Measurements from ENCODE around the gene AGER. TPM values are rescaled to one million over a fixed set of nuclear protein-coding genes. Genes with fewer than 3 reads are reported as not detected.

AGER gene
- total RNA-seq, 1 donor from 2014 or later: 4.8 TPM

DNA sequence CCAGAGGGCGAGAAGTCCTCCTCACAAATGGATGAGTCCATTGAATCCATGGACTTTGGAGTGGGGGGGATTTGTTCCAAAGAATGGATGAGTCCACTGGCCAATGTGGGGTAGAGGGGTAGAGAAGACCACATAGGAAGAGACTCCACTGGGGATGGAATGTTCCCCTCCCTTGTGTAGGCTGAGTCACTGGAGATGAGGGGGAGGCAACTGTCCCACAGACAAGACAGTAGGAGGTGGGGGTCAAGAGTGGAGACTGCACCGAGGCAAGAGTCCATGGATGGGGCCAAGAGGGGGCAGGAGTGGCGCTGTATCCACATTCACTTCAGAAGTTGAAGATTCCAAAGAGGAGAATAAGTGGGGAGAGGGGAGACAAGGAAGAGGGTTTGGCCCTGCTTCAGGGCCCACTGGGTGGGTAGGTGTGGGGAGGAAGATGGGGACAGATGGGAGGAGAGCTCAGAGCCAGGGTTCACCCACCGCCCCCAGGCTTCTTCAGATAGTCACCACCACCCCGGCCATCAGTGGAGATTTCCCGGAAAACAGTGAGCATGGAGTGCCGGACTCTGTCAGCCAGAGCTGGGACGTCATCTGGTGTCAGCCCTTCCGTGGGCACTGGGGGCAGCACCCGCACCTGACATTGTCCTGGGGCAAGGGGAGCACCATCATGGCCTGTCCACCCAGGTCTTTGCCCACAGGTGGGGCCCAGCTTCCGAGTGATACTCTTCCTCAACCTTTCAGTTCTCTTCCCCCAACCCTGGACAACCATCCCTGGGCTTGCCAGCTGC is 15.1 kb downstream of the AGER start:
- no peak for DNase-seq

DNA sequence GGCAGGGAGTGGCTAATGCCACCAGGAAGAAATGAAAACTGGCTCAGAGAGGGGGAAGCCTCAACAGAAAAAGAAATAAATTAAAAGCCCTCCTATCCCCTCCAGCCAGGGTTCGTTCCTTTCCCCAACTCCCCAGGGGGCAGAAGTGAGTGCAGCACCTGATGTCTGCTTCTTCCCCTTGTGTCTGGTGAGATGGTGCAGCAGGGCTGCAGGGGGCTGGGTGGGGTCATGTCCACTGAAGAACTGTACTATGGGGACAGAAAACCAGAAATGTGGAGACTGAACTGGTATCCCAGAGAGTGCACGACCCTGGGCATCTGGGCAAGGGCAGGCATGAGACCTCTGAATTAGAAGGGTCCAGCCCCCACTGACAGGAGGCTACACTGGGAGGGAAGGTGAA is 15.7 kb downstream of the AGER start:
- DNase-seq: no peak

DNA sequence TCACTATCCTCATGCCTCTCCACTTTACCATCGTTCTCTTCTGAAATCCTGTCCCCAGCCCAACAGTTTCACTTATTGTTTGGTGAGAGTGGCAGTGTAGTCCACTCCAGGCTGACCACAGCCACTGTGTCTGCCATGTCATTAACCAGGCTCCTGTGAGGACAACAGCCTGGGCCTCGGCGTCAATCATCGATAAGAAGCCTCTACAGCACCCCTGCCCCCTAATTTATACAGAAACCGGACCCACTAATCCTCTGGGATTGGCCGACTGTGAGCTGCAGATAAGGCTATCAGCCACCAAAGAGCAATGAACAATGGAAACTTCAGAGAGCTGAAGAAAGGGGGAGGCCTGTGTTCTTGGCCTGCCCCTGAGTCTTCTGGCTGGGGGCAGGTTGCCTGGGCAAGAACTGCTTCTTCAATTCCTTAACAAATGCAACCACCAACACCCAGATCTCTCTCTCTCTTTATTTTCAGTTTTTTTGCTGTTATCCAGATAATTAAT is 16.2 kb downstream of the AGER start:
- DNase-seq: no peak

DNA sequence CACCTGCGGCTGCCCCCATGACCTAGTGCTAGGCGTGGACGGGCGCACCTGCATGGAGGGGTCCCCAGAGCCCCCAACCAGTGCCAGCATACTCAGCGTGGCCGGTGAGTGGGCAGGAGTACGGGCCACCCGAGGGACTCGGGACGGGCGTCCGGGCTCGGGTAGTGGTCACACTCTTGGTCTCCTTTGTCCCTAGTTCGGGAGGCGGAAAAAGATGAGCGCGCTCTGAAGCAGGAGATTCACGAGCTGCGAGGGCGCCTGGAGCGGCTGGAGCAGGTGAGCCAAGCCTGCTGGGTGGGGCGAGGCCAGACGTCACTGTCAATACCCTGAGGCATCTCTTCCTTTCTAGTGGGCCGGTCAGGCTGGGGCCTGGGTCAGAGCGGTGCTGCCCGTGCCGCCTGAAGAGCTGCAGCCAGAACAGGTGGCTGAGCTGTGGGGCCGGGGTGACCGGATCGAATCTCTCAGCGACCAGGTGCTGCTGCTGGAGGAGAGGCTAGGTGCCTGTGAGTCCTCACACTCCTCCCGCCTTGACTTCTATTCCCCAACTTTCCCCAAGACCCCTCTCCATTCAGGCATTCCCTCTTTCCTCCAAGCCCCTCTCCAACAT is 16.8 kb downstream of the AGER start:
- DNase-seq: peak; percentile 18

DNA sequence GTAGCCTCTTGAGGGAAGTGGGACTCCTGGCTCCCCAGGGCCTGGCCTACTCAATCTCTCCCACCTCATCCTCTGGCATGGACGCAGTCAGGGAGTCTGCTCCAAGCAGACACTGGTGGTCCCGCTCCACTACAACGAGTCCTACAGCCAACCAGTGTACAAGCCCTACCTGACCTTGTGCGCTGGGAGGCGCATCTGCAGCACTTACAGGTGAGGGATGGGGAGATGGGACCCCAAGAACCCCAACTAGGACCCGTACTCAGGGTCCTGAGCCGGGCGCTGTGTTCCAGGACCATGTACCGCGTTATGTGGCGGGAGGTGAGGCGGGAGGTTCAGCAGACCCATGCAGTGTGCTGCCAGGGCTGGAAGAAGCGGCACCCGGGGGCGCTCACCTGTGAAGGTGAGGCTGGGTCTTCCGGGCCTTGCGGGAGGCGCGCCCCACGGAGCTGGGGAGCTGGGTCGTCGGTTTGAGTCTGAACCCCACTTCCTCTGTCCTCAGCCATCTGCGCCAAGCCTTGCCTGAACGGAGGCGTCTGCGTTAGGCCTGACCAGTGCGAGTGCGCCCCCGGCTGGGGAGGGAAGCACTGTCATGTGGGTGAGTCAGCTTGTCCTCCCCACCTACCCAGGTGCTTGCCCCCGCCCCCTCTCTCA is 17.5 kb downstream of the AGER start:
- DNase-seq: no peak

DNA sequence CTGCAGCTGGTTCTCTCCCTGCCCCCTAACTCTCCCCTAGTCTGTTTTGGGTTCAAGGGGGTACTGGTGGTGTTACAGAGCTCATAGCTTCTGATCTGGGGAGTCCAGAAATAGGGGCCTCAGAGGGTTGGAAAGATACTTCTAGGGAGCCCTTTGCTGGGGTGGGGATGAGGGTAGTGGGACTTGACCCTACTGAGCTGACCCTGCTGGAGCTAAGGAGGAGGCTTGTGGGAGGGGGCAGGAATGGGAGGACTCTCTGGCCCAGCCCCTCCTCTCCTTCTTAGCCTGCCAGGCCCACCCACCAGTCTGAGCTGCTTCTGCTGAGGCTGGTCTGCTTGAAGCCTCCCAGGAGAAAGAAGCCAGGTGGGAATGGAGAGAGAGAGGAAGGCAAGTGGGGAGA is 19.8 kb downstream of the AGER start, which contains the start of gene EGFL8:
Gene EGFL8 (plus strand): TSS at position 301 of the 400 bp plus-strand sequence. CDS start 1,571 bp downstream, outside the sequence.
- DNase-seq: no peak

DNA sequence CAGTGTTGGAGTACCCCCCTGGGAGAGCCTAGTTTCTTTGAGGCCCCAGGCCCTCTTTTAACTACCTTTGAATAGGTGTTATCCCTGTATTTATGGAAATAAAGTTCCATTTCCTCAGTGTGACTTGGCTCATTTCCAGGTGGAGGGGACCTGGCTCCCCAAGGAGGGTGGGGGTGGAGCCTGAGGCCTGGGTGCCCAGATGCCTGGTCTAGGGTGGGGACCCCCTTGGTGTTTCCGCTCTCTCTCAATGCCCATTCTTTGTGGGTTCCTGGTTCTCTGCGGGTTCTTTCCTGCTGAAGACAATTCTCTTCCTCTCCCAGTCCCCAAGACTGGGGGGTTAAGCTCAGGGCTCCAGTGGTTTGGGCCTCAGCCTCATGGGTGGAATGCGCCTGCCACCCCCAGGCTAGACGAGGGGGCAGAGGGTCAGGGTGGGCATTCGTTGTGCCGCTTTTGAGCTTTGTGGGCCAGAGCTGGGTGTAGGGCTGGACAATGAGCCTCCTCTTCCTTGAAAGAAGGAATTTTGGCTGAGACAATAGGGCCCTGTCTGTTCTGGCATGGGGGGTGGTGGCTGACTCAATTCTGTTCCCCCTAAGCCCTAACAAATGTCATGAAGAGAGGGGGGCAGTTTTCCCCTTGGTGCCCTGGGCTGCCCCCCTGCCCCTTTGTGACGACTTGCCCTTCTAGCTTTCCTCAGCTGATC is 20.3 kb downstream of the AGER start:
- peak; percentile 28 for DNase-seq

DNA sequence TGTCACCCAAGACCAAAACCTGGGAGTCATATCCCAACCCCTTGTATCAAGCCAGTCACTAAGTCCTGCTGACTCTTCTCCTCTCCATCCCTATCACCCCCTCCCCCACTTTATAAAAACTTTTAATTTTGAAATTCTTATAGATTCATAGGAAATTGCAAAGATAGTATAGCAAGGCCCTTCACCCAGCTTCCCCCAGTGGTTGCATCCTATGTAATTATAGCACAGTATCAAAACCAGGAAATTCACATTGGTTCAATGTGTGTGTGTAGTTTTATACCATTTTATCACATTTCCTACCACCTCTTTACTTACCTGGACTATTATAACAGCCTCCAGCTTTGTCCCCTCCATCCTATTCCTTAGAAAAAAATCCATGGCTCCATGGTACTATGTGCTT is 26.0 kb downstream of the AGER start:
- DNase-seq: no peak

DNA sequence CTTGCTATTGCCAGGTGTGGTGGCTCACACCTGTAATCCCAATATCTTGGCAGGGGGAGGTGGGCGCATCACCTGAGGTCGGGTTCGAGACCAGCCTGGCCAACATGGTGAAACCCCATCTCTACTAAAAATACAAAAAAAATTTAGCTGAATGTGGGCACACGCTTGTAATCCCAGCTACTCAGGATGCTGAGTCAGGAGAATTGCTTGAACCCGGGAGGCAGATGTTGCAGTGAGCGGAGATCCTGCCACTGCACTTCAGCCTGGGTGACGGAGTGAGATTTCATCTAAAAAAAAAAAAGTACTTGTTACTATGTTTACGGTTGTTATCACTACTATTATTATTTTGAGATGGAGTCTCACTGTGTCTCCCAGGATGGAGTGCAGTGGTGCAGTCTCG is 27.2 kb downstream of the AGER start:
- DNase-seq: no peak

DNA sequence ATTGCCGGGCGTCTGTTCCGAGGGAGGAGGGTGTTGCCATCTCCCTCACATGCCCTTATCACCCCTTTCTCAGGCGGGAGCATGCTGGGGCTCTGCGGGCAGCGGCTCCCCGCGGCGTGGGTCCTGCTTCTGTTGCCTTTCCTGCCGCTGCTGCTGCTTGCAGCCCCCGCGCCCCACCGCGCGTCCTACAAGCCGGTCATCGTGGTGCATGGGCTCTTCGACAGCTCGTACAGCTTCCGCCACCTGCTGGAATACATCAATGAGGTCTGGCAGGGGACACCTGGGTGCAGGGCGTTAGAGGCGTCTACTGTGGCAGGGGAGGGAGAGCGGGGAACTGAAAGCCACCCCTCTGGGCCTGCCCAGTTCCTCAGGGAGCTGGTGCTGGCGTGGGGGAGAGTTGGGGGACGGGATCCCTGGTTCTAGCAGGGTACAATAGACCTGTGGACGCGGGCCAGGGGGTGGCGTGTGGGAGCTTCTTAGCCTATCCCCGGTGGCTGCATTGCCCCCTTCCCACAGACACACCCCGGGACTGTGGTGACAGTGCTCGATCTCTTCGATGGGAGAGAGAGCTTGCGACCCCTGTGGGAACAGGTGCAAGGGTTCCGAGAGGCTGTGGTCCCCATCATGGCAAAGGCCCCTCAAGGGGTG is 29.4 kb downstream of the AGER start:
- peak; percentile 90 for DNase-seq

DNA sequence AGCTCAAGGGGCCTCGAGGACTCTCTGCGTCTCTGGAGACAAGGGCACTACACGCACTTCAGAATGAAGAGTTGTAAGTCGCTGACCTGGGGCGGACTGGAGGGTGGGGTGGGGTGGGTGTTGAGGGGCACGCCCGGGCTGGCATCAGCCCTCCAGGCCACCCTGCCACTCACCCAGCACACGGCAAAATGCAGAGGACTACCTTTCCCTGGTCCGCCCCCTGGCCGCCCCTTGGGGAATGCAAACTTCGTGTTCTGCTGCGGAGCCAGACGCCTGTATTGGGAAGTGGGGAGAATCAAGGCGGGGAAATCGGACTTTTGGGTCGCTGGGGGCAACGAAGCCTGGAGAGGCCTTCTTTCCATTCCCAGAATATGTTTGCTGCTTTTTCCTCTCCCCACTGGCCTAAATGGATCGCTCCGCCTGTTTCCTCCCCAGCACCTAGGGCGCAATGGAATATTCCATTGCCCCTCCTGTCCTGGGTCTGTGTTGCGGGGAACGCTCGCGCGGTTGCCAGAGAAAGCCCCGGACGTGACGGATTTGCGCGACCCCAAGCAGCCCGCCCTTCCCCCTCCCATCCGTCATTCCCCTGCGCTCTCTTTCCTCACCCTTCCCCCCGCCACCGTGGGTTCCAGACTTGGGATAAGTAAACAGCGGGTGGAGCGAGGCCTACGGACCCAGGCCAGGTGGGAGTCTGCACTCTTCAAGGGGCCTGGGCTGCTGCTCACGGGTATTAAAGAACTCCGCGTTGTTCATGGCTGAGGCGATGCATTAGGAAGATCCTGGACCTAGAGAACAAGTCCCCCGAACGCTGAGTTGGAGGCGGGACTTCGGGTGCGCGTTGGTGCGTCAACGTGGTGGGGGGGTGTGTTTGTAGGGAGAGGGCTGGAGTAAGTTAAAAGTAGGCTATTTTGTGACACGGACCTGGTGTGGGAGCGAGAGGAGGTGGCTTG is 30.2 kb downstream of the AGER start, which contains the start of gene PPT2:
Gene PPT2 (plus strand): TSS at position 578 of the 950 bp plus-strand sequence. CDS start 454 bp downstream, outside the sequence.
- peak; percentile 98 for DNase-seq

DNA sequence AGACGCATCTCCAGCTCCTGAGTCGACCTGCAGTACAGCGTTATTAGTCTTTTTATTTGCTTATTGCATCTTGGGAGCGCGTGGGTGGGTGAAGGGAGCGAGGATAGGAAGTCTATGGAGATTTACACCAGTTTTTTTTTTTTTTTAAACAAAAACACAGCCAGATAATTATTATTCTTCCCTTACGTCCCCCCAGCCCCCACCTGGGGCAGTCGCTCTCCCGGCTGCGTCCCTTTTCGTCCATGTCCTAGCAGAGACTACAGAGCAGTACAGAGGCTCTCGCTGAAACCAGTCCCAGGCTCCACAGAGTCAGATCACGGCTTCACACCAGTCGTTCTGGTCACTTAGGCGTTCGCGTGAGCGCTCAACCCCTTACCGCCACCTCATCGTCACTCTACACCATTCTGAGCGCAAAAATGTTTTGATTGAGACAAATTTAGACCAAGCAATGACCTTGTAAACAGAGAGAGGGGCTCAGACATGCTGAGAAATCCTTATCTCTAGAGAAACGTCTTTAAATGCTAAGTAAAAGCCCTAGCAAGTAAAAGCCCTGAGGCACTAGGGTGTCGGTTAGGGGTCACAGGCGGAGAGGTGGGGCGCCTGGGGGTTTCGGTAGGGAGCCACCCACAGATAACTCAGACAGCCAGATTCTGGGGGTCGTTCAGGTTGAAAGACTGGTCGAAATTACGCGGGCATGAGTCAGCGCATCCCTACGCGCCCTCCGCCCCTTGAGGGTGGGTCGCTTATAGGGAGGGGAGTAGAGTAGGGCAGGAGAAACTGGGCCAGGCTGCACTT is 31.1 kb downstream of the AGER start:
- DNase-seq: peak; percentile 52

DNA sequence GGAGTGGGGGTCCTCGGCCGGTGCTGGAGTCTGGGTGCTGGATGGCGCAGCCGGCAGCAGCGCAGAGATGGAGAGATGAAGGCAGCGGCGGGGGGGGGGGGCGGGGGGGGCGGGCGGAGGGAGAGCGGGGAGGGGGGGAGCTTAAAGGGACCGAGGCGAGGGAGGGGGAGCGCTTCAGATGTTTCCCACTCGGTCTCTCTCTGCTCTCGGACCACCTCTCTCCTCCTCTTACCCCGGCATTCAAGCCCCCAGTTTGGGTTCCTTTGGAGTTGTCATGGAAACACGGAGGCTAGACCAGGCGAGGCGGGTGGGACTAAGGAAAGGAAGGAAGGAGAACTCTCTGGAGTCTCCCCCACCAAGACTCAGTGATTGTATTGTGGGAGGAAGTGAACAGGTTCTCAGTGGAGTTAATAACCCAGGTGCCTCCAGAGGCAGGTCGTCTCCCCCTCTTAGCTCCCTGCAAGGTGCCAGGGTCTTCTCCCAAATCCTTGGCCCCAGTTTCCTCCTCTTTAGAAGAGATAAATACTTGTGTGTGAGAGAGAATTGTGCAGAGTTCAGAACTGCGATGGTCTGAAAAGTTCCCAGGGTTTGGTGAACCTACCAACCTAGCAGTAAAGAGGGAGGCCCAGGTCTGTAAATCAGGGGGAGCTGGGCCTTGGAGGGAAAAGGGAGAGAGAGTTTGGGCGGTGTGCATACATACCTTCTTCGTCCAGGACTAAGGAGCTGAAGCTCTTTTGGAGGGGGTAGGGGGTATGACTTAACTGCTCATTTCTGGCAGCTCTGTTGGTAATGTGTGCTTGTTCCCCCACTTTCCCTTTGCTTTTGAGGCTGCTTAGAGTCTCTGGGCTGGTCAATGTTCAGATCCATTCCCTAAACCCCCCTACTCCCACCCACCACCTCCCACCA is 31.9 kb downstream of the AGER start, which contains the start of gene PRRT1:
Gene PRRT1 (minus strand): TSS at position 77 of the 906 bp plus-strand sequence. CDS start 112 bp downstream, outside the sequence.
- DNase-seq: peak; percentile 41

DNA sequence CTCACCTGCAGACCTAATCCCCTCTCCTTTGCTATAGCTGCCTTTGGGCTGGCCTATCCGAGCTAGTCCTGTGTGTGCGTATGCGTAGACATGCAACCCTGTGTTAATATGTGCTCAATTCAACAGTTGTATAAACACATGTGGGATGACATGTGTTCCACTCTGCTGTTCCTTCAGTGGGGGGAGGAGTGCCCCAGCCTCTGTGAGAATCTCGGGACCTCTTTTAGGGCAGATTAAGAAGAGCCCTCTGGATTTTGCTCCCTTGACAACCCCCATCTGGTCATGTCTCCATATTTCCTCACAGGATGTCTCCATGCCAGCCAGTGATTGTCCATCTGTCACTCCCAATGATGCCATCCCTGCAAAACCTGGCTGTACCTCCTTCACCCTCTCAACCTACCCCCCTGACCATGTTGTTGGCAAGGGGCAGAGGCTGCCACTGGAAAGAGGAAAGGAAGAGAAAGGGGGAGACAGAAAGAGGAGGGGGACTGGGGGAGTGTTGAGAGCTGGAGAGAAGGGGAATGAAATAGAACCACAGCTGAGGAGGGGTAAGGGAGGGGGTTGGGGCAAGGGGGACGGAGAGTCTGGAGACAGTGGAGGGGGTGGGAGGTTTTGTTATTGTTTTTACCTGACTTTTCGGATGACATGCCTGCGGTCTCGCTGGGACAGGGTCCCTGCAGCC is 32.7 kb downstream of the AGER start:
- DNase-seq: no peak

DNA sequence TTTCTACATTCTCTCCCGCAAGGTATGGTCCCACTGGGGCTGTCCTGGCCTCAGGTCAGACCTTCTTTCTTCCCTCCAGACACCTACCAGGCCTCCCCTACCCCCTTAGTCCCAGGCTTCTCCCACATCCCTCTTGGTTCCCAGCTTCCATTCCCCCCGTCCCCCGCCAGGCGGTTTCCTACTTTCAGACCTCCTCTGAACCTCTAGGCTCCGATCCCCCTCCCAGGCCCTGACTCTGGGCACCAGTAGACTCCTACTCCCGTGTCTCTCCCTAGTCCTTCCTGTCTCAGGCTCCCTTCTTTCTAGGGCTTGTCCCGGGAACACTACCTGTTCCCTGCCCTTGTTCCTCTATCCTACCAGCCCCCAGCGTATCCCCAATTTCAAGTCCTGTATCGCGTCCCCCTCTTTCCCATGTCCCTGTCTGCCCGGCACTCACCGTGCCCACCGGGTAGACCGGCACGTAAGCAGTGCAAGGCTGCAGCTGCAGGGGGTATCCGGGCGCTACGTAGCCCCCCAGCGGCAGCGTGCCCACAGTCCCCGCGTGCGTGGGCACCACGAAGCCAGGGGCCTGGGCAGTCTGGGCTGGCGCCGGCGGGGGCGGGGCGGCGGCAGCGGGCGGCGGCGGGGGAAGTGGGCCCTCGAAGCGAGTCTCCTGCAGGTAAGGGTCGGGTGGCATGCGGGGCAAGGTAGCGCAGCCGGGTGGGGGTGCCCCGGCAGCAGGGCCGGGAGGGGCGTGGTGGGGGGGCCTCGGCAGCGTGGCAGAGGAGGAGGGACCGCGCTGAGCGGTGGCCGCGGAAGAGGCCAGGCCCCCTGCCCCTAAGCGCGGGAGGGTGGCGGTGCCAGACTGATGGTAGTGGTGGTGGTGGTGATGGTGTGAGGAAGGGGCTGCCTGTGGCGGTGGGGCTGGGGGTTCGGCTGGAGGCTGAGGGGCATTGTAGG is 33.9 kb downstream of the AGER start:
- no peak for DNase-seq

DNA sequence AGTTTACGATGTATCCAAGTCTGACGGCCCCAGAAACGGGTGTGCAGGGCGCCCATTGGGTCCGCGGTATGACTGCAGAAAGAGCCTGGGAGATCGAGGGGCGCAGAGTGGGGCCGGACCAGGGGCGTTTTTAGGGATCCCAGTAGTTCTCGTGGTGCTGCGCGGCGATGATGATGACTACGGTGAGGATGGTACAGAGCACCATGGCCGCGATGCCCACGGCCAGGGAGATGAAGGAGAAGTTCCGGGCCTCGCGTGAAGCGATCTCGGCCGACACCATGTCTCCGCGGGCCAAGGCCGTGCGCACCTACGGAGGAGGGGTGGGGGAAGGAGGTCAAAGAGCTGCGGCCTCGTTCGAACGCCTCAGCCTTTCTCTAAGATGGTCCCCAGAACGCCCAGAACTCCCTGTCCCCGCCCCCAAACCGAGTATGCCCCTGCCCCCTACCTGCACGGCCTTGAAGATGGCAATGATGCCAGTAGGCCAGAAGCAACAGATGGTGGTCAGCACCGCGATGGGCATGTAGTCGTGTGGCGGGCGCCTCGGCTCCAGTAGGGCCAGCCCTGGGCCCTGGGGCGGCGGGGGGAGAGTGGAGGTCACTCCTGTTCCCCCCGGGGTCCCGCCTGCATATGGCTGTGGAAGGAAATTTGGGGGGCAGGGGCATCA is 34.8 kb downstream of the AGER start:
- DNase-seq: no peak
